ENCODE data around the gene AKR1B15. TPM values are rescaled to one million over a fixed set of nuclear protein-coding genes. Genes with fewer than 3 reads are reported as not detected.
A peak's percentile ranks its signal among the peaks of the same experiment; 100 is the strongest.

Gene AKR1B15
- total and polyA plus RNA-seq, 2 experiments from 2014 or later = not detected

GRCh38 chr7:134527979-134528371 lies 20.9 kb upstream of the AKR1B15 start:
- Histone ChIP-seq H3K4me2 (0 out of 2 replicates have a peak overlapping the region, but pooled peaks have one; percentile 23), H3F3A (replicated peaks; ENCODE audit: low read depth) (no peaks in the 10 kb centered on the region), H3K4me1 (ENCODE audit: insufficient read depth) (peaks cover 6% of the 10 kb centered on the region), H3K27ac (ENCODE audit: low read depth) (no peak overlapping the region), H3K79me2 (replicated peaks; ENCODE audit: insufficient read depth) (no peaks in the 10 kb centered on the region), H3K4me3 (no peak overlapping the region), H4K20me1 (replicated peaks; ENCODE audit: insufficient read depth) (no peaks in the 10 kb centered on the region), H3K36me3 (ENCODE audit: insufficient read depth) (no peaks in the 10 kb centered on the region), H3K9me2 (ENCODE audit: insufficient read depth) (no peaks in the 10 kb centered on the region), H2AFZ (peak overlapping the region; percentile 90), H3K27me3 (ENCODE audit: insufficient read depth) (no peaks in the 10 kb centered on the region)
- no peak overlapping the region for H3K4me3 Mint-ChIP-seq
- peaks cover 3% of the 10 kb centered on the region for H3K27me3 Mint-ChIP-seq (ENCODE audit: insufficient read depth, low read depth, poor library complexity)
- TF ChIP-seq EZH2phosphoT487 (IDR thresholded peaks at IDR 0.05; ENCODE audit: unreplicated experiment) = no peak
- TF ChIP-seq ZNF462 (CRISPR knock-in tag; IDR thresholded peaks at IDR 0.05) = no peak
- no peak for TF ChIP-seq JUNB (IDR thresholded peaks at IDR 0.05; ENCODE audit: unreplicated experiment)
- no peak for TF ChIP-seq ZNF331 (CRISPR knock-in tag; IDR thresholded peaks at IDR 0.05; ENCODE audit: low read depth)
- TF ChIP-seq ETS1 (IDR thresholded peaks at IDR 0.05) = no peak
- no peak for TF ChIP-seq NANOG (IDR thresholded peaks at IDR 0.05; ENCODE audit: borderline replicate concordance)
- no peak for TF ChIP-seq POLR2AphosphoS5 (IDR thresholded peaks at IDR 0.05; ENCODE audit: low read depth)
- TF ChIP-seq CTCF (conservative IDR thresholded peaks at IDR 0.05; ENCODE audit: low read depth in 2 of 2) = no peak
- no peak for TF ChIP-seq CREB1 (CRISPR knock-in tag; IDR thresholded peaks at IDR 0.05; ENCODE audit: low read depth)
- TF ChIP-seq EZH2 (IDR thresholded peaks at IDR 0.05; ENCODE audit: low read depth, unreplicated experiment) = no peak
- TF ChIP-seq ZNF114 (CRISPR knock-in tag; IDR thresholded peaks at IDR 0.05) = no peak
- TF ChIP-seq REST (IDR thresholded peaks at IDR 0.05; ENCODE audit: unreplicated experiment) = no peak
- no peak for TF ChIP-seq STAT1 (IDR thresholded peaks at IDR 0.05; ENCODE audit: unreplicated experiment)
- H3K9me3 Mint-ChIP-seq = no peaks in the 10 kb centered on the region
- peak; percentile 17 for DNase-seq (ENCODE audit: low spot score)
- no peak overlapping the region for H3K27ac Mint-ChIP-seq
- ATAC-seq = peak; percentile 82
- H3K4me1 Mint-ChIP-seq = peaks cover 12% of the 10 kb centered on the region; the same call in 2 of the 3 replicates
- no peaks in the 10 kb centered on the region for H3K36me3 Mint-ChIP-seq (ENCODE audit: low read depth)
